Upper lobe of left lung (tissue), 6 donors: ENCODE measurements around the gene ARVCF. TPM values are rescaled to one million over a fixed set of nuclear protein-coding genes. Genes with fewer than 3 reads are reported as not detected.

Experiments
- ATAC-seq, 2 donors: fragments of 200-7000 bp; cut with Tn5 transposase; one replicate each; pipeline ENCODE4 v1.9.1; 2022; ENCODE audit warnings: mild to moderate bottlenecking in 2 of 2, moderate library complexity in 2 of 2; ENCODE audit not compliant: low FRiP score in 2 of 2
- DNase-seq, 2 donors: peaks; one replicate each; pipeline ENCODE4 v3.0.0-alpha.2; 2019 to 2020
- H3K27ac ChIP-seq, 4 donors: fragments of 200-600 bp; sonication (generic); one replicate each; pipeline ENCODE4 v1.5.1; 2016 to 2019
- H3K27me3 ChIP-seq, 4 donors: fragments of 200-600 bp; sonication (generic); one replicate each; pipeline ENCODE4 v1.5.1; 2017 to 2019
- H3K36me3 ChIP-seq, 4 donors: fragments of 200-600 bp; sonication (generic); one replicate each; pipeline ENCODE4 v1.5.1; 2016 to 2019
- H3K4me1 ChIP-seq, 4 donors: fragments of 200-600 bp; sonication (generic); one replicate each; pipeline ENCODE4 v1.5.1; 2018 to 2019
- H3K4me3 ChIP-seq, 4 donors: fragments of 200-600 bp; sonication (generic); one replicate each; pipeline ENCODE4 v1.5.1; 2017 to 2019; ENCODE audit warnings: mild to moderate bottlenecking in 2 of 4, moderate library complexity in 1 of 4
- H3K9me3 ChIP-seq, 4 donors: fragments of 200-600 bp; sonication (generic); one replicate each; pipeline ENCODE4 v1.5.1; 2018 to 2019
- EP300 ChIP-seq, 4 donors: sonication (generic); formaldehyde crosslinking; IDR thresholded peaks; one replicate each; pipeline ENCODE4 v1.5.1; 2017; ENCODE audit warnings: antibody characterized with exemption in 4 of 4, control low read depth in 2 of 4
- POLR2A ChIP-seq, 4 donors: fragments of 450-650 bp; IDR thresholded peaks; one replicate each; pipeline ENCODE4 v1.5.1; 2016 to 2017; ENCODE audit warnings: antibody characterized with exemption in 4 of 4, mild to moderate bottlenecking in 2 of 4
- POLR2AphosphoS5 ChIP-seq, 2 donors: sonication (generic); formaldehyde crosslinking; IDR thresholded peaks; one replicate each; pipeline ENCODE4 v1.5.1; 2017; ENCODE audit warnings: antibody characterized with exemption in 2 of 2
- WGBS, 2 donors: methylation state at CpG; one replicate each; pipeline ENCODE4 v1.1.5; 2017 to 2018; 5-methylcytosine and 5-hydroxymethylcytosine counted together
- total RNA-seq, 6 donors: library from RNA; depleted of rRNA in 4 of 6; stranded (reverse); fragments of >200 nt in 4 of 6; gene quantifications; one replicate each; pipeline versions ENCODE4 v1.1.0 to v1.2.1, GENCODE V29; 2016 to 2021
- TF ChIP-seq, protein P1 (sequence below), 6 experiments: fragments of 450-650 bp in 4 of 6; fragments of 200-600 bp in 2 of 6; sonication (generic) in 2 of 6; IDR thresholded peaks; one replicate each; pipeline ENCODE4 v1.5.1; 2016 to 2019; ENCODE audit warnings: antibody characterized with exemption in 6 of 6
- donor health status: DM: no; HTN: no; CAD: no; lungs with moderate emphysema.
- donor health status: DM: no; HTN: yes; CAD: no; lungs with severe emphysema.

Gene ARVCF
- total RNA-seq, 6 donors from 2014 or later, result 18.5 to 54.5 (median 22.8) TPM

DNA sequence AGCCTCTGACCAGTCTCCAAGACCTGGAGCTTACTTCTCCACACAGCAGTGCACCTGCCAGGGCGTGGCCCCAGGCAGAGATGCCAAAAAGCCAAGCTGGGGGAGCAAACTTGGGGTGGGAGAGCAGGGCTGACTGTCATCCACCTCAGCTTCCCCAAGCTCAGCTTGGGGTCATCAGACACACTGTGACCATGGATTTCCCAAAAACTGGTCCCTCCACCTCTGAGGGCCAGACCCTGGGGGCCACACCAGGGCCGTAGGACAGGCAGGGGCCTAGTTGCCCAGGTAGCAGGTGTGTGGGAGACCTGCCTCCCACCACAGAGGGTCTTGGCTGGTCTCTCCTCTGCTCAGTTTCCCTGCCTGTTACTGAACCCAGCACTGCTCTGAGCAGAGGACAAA lies 30.6 kb downstream of the ARVCF start:
- H3K27ac ChIP-seq, result peak overlapping the region in 2 of 4 donors; percentile 87 to 89
- H3K27me3 ChIP-seq, result no peaks in the 10 kb centered on the region
- no peak for ATAC-seq
- H3K4me3 ChIP-seq, result peak overlapping the region; percentile 62 to 94 (median 84)
- no peak for TF ChIP-seq POLR2A (IDR thresholded peaks at IDR 0.05)
- no peak for TF ChIP-seq POLR2AphosphoS5 (IDR thresholded peaks at IDR 0.05)
- TF ChIP-seq EP300 (IDR thresholded peaks at IDR 0.05), result no peak
- TF ChIP-seq, protein P1, sequence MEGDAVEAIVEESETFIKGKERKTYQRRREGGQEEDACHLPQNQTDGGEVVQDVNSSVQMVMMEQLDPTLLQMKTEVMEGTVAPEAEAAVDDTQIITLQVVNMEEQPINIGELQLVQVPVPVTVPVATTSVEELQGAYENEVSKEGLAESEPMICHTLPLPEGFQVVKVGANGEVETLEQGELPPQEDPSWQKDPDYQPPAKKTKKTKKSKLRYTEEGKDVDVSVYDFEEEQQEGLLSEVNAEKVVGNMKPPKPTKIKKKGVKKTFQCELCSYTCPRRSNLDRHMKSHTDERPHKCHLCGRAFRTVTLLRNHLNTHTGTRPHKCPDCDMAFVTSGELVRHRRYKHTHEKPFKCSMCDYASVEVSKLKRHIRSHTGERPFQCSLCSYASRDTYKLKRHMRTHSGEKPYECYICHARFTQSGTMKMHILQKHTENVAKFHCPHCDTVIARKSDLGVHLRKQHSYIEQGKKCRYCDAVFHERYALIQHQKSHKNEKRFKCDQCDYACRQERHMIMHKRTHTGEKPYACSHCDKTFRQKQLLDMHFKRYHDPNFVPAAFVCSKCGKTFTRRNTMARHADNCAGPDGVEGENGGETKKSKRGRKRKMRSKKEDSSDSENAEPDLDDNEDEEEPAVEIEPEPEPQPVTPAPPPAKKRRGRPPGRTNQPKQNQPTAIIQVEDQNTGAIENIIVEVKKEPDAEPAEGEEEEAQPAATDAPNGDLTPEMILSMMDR (IDR thresholded peaks at IDR 0.05), result no peak
- peak in 1 of 2 donors; percentile 34 for DNase-seq
- peaks cover 14 to 54% (median 24%) of the 10 kb centered on the region in 4 donors for H3K4me1 ChIP-seq
- no peaks in the 10 kb centered on the region for H3K9me3 ChIP-seq
- WGBS, 2 donors, result 75 to 83% methylated on average over 1 to 2 of the region's 2 CpGs
- H3K36me3 ChIP-seq, result peaks cover 0 to 7% (median 3%) of the 10 kb centered on the region in 4 donors

DNA sequence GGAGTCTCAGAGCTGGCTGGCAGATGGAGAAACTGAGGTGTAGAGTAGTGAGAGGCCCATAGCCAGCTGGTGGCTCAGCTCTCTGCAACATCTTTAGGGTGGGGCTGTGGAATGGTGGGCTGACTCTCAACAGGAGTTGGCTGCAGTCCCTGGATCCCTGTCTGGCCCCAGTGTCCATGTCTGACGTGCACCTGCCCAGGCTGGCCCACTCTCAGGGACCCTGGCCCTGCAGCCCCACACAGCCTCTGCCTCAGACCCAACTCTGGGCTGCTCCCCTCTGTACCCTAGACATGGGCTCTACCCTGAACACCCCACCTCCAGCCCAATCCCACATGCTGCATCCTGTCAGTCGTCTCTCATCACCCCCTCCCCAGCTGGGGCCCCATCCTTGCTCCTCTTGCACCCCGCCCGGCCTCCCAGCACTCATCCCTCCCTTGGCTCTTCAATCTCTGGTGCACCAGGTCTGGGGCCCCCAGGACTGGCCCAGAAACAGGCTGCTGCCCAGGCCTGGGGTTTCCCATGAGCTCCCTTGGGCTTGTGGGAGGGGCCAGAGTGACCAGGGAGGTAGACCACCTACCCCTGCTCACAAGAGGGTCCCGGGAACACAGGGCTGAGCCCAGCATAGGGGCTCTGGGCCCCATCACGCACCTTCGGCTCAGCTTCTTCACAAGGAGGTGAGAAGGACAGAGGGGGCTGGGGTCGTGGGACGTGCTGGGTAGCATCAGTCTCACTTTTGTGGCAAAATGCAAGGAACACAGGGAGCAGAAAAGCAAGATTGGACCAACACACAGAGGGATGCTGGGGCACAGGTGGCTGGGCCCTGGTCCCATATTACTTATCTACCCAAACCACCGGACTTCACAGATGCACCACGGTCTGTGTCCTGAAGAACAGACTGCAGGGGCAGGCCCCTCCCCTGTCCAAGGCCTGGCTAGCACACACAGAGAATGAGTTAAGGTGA lies 31.5 kb downstream of the ARVCF start:
- Histone ChIP-seq H3K4me3 (peak overlapping the region in 1 of 4 donors; percentile 94), H3K36me3 (peaks cover 0 to 16% (median 7%) of the 10 kb centered on the region in 4 donors), H3K27ac (peak overlapping the region in 1 of 4 donors; percentile 7), H3K27me3 (no peaks in the 10 kb centered on the region), H3K4me1 (peaks cover 14 to 54% (median 23%) of the 10 kb centered on the region in 4 donors), H3K9me3 (no peaks in the 10 kb centered on the region)
- TF ChIP-seq POLR2AphosphoS5 (IDR thresholded peaks at IDR 0.05), result no peak
- TF ChIP-seq, protein P1 (IDR thresholded peaks at IDR 0.05), result no peak
- no peak for TF ChIP-seq POLR2A (IDR thresholded peaks at IDR 0.05)
- ATAC-seq, result no peak
- WGBS, 2 donors, result 87 to 91% methylated on average over 10 to 11 of the region's 11 CpGs
- DNase-seq, result peak in 1 of 2 donors; percentile 37

DNA sequence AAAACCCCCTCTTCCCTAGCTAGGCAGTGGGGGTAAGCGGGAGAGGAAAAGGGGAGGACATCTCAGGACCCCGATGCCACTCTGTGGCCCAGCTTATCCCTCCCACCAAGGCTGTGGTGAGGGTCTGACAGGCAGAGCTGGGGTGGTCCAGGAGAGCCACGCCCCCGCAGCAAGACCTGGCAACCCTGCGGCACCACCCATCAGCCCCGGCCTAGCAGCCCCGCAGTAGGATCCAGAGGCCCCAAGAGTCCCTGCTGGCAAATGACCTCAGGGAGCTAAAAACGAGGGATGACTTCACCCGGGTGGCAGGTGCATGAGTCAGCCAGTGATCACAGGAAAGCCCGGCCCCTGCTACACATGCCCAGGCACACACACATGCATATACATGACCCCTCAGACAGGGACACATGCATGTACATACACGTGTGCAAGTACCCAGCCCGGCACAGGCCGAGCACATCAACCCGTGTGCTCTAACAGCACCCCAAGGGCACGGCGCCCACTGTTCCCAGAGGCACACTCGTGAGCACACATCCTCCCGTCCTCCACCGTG lies 32.3 kb downstream of the ARVCF start:
- TF ChIP-seq POLR2AphosphoS5 (IDR thresholded peaks at IDR 0.05), result no peak
- no peak for TF ChIP-seq EP300 (IDR thresholded peaks at IDR 0.05)
- no peak for TF ChIP-seq POLR2A (IDR thresholded peaks at IDR 0.05)
- TF ChIP-seq, protein P1 (IDR thresholded peaks at IDR 0.05), result no peak
- H3K27me3 ChIP-seq, result no peaks in the 10 kb centered on the region
- ATAC-seq, result no peak
- 86 to 95% methylated on average over 10 to 19 of the region's 19 CpGs for WGBS, 2 donors
- H3K9me3 ChIP-seq, result no peaks in the 10 kb centered on the region
- H3K4me1 ChIP-seq, result peaks cover 14 to 54% (median 23%) of the 10 kb centered on the region in 4 donors
- peak overlapping the region in 2 of 4 donors; percentile 27 to 44 for H3K27ac ChIP-seq
- peaks cover 0 to 25% (median 11%) of the 10 kb centered on the region in 4 donors for H3K36me3 ChIP-seq
- H3K4me3 ChIP-seq, result no peak overlapping the region
- peak in 1 of 2 donors; percentile 60 for DNase-seq

DNA sequence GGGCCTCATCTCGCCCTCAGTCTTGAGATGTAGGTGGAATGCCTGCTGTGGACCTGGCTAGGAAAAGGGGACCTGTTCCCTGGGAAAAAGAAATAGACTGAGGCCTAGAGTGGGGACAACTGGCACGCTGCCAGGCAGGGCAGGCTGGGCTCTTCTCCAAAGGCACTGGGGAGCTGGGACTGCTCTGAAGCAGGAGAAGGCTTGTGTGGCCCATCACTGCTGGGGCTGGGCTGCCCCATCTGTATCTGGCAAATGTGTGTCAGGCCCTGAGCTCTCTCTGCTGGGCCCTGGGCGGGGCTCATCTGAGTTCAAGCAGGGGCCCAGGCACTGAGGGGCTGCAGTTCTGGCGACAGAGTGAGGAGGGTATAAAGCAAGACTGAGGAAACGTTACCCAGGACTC lies 32.9 kb downstream of the ARVCF start:
- ATAC-seq (no peak), DNase-seq (peak in 1 of 2 donors; percentile 32)
- Histone ChIP-seq H3K4me3 (no peak overlapping the region), H3K4me1 (peaks cover 14 to 49% (median 23%) of the 10 kb centered on the region in 4 donors), H3K27ac (peak overlapping the region in 2 of 4 donors; percentile 27 to 44), H3K27me3 (no peaks in the 10 kb centered on the region), H3K36me3 (peaks cover 0 to 29% (median 14%) of the 10 kb centered on the region in 4 donors), H3K9me3 (no peaks in the 10 kb centered on the region)
- no peak for TF ChIP-seq POLR2A (IDR thresholded peaks at IDR 0.05)
- no peak for TF ChIP-seq EP300 (IDR thresholded peaks at IDR 0.05)
- 82 to 84% methylated on average over 5 of the region's 5 CpGs for WGBS, 2 donors

DNA sequence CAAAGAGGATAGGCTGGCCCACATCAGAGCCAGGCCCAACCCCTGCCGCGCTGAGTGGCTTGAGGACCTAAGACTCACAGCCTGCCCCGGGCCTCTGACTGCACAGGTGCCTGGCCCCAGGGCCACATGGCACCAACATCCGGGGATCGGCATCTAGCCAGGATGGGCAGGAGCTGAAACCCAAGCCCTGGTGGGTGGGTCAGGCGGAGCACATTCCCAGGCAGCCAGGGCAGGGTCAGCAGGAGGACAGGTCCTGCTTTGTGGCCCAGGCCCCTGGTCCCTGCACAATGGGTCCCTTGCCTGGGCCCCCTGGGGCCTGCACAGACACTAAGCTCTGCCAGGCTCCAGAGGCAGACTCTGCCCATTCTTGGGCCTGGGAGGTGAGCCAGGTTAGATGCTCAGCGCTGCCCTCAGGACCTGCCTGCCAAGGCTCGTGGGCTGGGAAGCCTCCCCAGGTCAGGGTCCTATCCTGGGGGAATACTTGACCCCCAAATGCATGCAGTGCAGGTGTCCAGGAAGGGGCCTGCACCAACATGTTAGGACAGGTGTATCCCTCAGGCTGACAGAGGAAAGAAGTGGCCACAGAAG lies 33.5 kb downstream of the ARVCF start:
- H3K27ac ChIP-seq, result peak overlapping the region in 1 of 4 donors; percentile 44
- H3K36me3 ChIP-seq, result peaks cover 0 to 36% (median 17%) of the 10 kb centered on the region in 4 donors
- DNase-seq, result peak in 1 of 2 donors; percentile 56
- no peaks in the 10 kb centered on the region for H3K9me3 ChIP-seq
- 88% methylated on average over 8 of the region's 8 CpGs; no CpG with 5 or more reads in 1 of the 2 donors for WGBS, 2 donors
- H3K27me3 ChIP-seq, result no peaks in the 10 kb centered on the region
- H3K4me3 ChIP-seq, result no peak overlapping the region
- TF ChIP-seq POLR2A (IDR thresholded peaks at IDR 0.05), result no peak
- TF ChIP-seq EP300 (IDR thresholded peaks at IDR 0.05), result no peak
- TF ChIP-seq POLR2AphosphoS5 (IDR thresholded peaks at IDR 0.05), result no peak
- TF ChIP-seq, protein P1 (IDR thresholded peaks at IDR 0.05), result no peak
- peaks cover 14 to 43% (median 19%) of the 10 kb centered on the region in 4 donors for H3K4me1 ChIP-seq
- ATAC-seq, result no peak
